ENCODE data around the gene CCDC17.

The CCDC17 gene

GRCh38 chr1:45623972-45624371 is at the start of gene CCDC17:
CCDC17 (minus strand) TSS chr1:45624054; CDS start chr1:45623909, 145 bp downstream.
- DNase-seq = no peak

GRCh38 chr1:45669859-45670655 is 46.2 kb upstream of the CCDC17 start:
- DNase-seq = no peak

DNA sequence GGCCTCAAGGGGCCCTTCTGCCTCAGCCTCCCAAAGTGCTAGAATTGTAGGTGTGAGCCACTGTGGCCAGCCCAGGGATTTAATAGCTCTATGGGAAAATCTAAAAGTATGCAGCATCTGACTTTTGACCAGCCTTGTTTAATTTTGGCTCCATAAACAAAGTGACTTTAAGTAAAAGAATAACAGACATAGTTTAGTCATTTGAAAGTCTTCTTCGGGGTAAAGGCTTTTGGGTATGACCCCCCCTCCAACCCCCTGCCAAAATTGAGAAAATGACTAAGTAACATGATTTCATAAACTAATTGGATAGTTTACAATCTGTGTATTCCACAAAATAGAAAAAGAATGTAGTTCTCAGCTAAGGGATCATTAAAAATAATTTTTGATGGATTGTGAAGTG is 45.5 kb upstream of the CCDC17 start:
- no peak for DNase-seq

DNA sequence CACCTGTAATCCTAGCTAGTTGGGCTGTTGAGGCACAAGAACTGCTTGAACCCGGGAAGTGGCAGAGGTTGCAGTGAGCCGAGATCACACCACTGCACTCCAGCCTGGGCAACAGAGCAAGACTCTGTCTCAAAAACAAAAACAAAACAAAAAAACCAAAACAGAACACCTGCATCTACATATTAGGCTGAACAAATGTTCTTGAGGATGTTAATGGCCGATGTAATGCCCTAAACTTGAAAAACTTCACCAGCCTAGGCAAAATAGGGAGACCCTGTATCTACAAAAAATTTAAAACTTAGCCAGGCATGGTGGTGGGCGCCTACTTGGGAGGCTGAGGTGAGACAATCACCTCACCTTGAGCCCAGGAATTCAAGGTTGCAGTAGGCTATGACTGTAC is 44.7 kb upstream of the CCDC17 start:
- no peak for DNase-seq

- DNase-seq = no peak
Observed at GRCh38 chr1:45667321-45668111, 43.7 kb upstream of the CCDC17 start.

DNA sequence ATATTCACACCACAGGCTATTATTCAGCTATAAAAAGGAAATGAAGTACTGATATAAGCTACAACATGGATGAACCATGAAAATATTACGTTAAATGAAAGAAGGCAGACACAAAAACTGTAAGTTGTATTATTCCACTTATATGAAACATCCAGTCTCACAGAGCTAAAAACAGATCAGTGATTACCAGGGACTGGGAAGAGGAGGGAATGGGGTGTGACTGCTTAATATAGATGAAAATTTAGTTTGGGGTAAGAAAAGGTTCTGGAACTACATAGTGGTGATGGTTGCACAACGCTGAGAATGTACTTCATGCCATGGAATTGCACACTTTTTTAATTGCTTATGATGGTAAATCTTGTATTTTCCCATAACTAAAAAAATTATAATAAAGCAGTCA is 43.0 kb upstream of the CCDC17 start:
- no peak for DNase-seq

DNA sequence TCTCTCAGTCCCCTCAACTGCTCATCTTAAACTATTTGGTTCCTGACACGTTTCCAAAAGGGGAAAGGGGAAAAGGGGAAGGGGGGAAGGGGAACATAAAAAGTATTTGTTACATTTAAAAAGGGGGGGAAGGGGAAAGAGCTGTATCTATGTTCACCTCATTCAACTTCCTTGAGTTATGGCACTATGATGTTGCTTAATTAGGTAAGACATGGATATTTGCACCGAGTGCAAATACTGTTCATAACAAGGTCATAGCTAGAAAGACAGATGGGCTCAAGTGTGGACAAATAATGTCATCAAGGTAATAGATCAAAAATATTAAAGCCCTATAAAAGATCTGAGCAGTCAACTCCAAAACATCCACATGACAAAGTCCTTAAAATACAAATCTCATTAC is 36.5 kb upstream of the CCDC17 start:
- no peak for DNase-seq

GRCh38 chr1:45659222-45659621 is 35.4 kb upstream of the CCDC17 start:
- DNase-seq = no peak

GRCh38 chr1:45658171-45658570 is 34.3 kb upstream of the CCDC17 start:
- no peak for DNase-seq

GRCh38 chr1:45656573-45657226 is 32.8 kb upstream of the CCDC17 start:
- DNase-seq = no peak

DNA sequence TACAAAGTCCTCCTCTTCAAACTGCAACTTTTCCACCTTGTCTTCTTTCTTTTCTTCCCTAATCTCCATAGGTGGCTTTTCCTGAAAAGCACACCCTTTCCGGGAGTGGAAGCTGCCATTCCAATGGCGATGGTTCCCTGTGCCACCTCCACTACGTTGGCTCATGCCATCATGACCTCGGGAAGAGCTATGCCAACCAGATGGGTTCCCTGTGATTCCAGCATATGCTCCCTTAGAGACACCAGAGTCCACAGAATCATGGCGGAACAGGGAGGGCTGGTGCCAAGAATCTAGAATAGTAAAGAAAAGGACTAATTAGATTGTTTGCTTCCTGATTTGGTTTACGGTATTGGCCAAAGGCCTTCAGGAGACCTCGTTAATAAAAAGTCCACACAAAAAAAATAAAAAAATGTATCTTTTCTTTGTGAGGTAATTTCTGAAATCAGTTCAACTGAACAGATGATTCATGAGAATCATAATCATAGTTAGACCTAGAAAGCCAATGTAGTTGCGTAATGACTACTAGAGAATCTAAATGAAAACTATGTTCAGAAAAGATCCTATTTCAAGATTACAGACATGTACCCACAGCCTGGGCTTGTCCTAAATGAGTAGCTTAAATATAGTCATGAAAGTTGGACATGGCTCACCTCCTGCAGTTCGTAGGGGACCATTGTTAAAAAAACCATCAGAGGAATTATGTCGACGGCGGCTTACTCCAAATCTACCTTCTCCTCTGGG is 30.9 kb upstream of the CCDC17 start:
- DNase-seq = no peak

- DNase-seq = no peak
Observed at GRCh38 chr1:45647248-45648021, 23.6 kb upstream of the CCDC17 start.

DNA sequence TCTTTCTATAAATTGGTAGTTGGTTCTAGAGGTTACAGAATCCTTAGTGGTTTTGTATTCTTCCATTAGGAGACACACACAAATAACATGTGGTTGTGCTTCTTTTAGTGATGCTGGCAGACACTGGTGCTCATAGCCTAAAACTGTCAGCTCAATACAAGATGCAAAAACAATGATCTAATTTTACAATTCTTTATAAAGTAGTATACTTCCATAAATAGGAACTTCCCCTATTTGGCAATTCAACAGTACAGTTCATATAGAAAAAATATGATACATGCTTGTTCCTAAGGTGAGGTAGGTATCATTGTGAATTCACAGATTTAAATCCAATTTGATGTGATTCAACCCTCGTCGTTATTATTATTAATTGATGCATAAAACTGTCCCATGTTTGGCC is 20.8 kb upstream of the CCDC17 start:
- DNase-seq = no peak

GRCh38 chr1:45643978-45644377 is 20.1 kb upstream of the CCDC17 start:
- DNase-seq = no peak

- no peak for DNase-seq
Observed at GRCh38 chr1:45643321-45643720, 19.5 kb upstream of the CCDC17 start.

- no peak for DNase-seq
Observed at GRCh38 chr1:45640293-45640692, 16.4 kb upstream of the CCDC17 start.

DNA sequence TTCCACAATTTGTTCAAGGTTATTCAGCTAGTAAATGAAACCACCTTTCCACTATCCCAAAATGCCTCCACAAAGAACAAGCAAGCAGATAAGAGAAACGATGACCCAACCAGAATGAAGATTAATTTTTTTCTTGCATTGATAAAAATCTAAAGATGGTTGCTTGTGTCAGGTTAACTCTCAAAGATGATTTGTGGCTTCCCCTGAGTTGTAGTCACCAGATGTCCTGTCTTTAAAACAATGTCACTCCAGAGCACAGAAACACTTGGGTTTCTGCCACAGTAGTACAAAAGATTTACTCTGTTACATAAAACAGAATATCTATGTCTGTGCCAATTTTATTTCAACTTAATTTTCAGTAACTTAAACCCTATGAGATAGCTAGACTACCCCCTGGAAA is 11.4 kb upstream of the CCDC17 start:
- no peak for DNase-seq

- no peak for DNase-seq
Observed at GRCh38 chr1:45630429-45630828, 6.6 kb upstream of the CCDC17 start.

- no peak for DNase-seq
Observed at GRCh38 chr1:45629035-45629434, 5.2 kb upstream of the CCDC17 start.

DNA sequence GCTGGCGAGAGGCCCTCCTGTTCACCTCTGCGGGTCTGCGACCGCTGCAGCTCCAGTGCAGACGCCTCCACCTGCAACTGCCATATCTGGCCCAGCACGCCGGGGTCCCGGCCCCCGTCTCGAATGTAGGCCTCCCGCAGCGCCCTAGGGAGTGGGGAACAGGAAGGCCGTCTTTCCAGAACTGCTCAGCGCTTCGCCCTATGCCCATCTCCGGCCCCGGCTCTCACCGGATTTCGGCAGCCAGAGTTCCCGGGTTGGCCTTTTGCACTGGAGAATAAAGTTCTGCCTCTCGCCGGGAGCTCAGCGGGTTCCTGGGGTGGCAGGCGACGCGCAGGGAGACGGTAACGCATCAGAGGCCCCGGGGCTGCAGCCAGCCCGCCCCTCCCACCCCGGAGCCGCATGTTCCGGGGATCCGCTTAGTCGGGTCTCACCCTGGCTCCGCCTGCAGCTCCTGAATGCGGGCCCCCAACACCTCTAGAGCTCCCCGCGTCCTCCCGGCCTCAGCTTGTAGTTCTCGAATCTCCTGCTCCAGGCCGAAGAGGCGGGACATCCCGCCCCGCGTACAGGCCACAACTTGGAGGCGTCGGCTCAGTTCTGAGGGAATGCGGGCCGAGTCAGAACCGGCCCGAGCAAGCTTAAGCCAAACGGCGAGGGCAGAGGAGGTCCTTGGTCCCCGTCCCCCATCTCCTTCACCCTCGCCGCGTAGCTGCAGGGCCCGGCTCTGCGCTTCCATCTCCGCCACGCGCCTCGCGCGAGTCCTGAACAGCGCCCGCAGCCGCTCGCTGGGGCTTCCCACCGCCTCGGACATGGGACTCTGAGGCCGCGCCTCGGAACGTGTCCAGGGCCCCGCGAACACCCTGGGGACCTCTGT is 1.1 kb downstream of the CCDC17 start:
- no peak for DNase-seq

- DNase-seq = no peak
Observed at GRCh38 chr1:45621895-45622523, 1.8 kb downstream of the CCDC17 start.

Measured in stimulated activated naive CD4-positive, alpha-beta T cell (primary cell).